Heart right ventricle (tissue), 16 donors: Measurements from ENCODE around the gene ZNF232. TPM values are rescaled to one million over a fixed set of nuclear protein-coding genes. Genes with fewer than 3 reads are reported as not detected.
"Not testable (repeated sequence)": the region's sequence is repeated elsewhere in the genome, so short reads cannot be mapped to it uniquely, and the experiment has no call there.

Experiments used
- ATAC-seq, 8 donors: fragments of 200-7000 bp; cut with Tn5 transposase; one replicate each; pipeline ENCODE4 v1.9.1; 2020; ENCODE audit warnings: mild to moderate bottlenecking in 8 of 8, moderate library complexity in 8 of 8, moderate number of reproducible peaks in 1 of 8
- DNase-seq, 2 donors: peaks; one replicate each; pipeline ENCODE4 v3.0.0-alpha.2; 2020
- H3K27ac ChIP-seq, 10 donors: fragments of 200-600 bp; sonication (generic) in 2 of 10; one replicate each; pipeline versions ENCODE4 v1.5.0 to v1.8.0; 2020 to 2022; ENCODE audit warnings: mild to moderate bottlenecking in 3 of 10
- H3K27me3 ChIP-seq, 7 donors: fragments of 200-600 bp; one replicate each; pipeline ENCODE4 v1.8.0; 2021 to 2022; ENCODE audit warnings: mild to moderate bottlenecking in 2 of 7
- H3K36me3 ChIP-seq, 9 donors: fragments of 200-600 bp; sonication (generic) in 1 of 9; one replicate each; pipeline versions ENCODE4 v1.5.0 to v1.8.0; 2020 to 2022; ENCODE audit warnings: mild to moderate bottlenecking in 2 of 9
- H3K4me1 ChIP-seq, 9 donors: fragments of 200-600 bp; sonication (generic) in 1 of 9; one replicate each; pipeline versions ENCODE4 v1.5.0 to v1.8.0; 2020 to 2022; ENCODE audit warnings: mild to moderate bottlenecking in 4 of 9
- H3K4me3 ChIP-seq, 10 donors: fragments of 200-600 bp; sonication (generic) in 2 of 10; one replicate each; pipeline versions ENCODE4 v1.5.0 to v1.8.0; 2020 to 2022; ENCODE audit warnings: mild to moderate bottlenecking in 7 of 10, moderate library complexity in 2 of 10
- H3K9me3 ChIP-seq, 11 donors: fragments of 200-600 bp in 10 of 11; sonication (generic) in 2 of 11; one replicate each; pipeline versions ENCODE4 v1.5.0 to v1.8.0; 2013 to 2022; ENCODE audit warnings: mild to moderate bottlenecking in 2 of 11, control low read depth in 1 of 11, moderate library complexity in 1 of 11
- CTCF ChIP-seq, 9 donors: fragments of 200-600 bp; sonication (generic) in 2 of 9; IDR thresholded peaks; one replicate each; pipeline versions ENCODE4 v1.5.0 to v1.8.0; 2021 to 2022; ENCODE audit warnings: antibody characterized with exemption in 9 of 9, mild to moderate bottlenecking in 5 of 9, moderate library complexity in 1 of 9
- WGBS, 2 donors: extraction: QIAGEN DNeasy Blood & Tissue Kit; methylation state at CpG; one replicate each; pipeline ENCODE4 v1.1.7; 2013; ENCODE audit warnings: inconsistent platforms in 1 of 2; 5-methylcytosine and 5-hydroxymethylcytosine counted together
- intact Hi-C, 10 donors: fragments of 100-400 bp; cut with DNase I; formaldehyde crosslinking; loops; one replicate each; pipeline versions ENCODE4 v1.11.1 to v1.14.2; 2022
- polyA plus RNA-seq, 2 donors: library from polyadenylated mRNA; stranded (reverse); fragments of 200-250 nt; gene quantifications; one replicate each; pipeline ENCODE4 v1.2.3, GENCODE V29; 2013
- total RNA-seq, 10 donors: library from RNA; stranded (reverse); fragmentation: NEBNext Ultra II Directional in 3 of 10; extraction: Animal tissue kit (Norgen Biotek cat#: 25700) in 3 of 10; gene quantifications; one replicate each; pipeline versions ENCODE4 v1.2.1 to v1.2.4, GENCODE V29; 2021 to 2023
- donor health status: Arrhythmogenic right ventricular cardiomyopathy.
- donor health status: ischemic (EF 13 %, LVEDD 7.1; RV severe dilation, severe dysfunction).
- donor health status: healthy with polysubstance abuse.
- donor health status: DM: no; HTN: yes; CAD: no.
- donor health status: DM: no; HTN: no; CAD: no.
- donor health status: ischemic (EF 25% LVEDD 6.9; RV normal size, moderate dysfunction).
- donor health status: ischemic (EF 25% LVEDD 5.7; RV mildly dilated, moderate dysfunction).
- donor health status: healthy.
- donor health status: DM: yes; HTN: yes; CAD: no.
- donor health status: Ischemic cardiomyopathy.
- donor health status: ischemic (EF 35%, LVEDD 5.7; RV mildly dilated, moderate dysfunction).
- donor health status: nonischemic (EF 11% LVEDD 7.7; RV severe dilation, severe dysfunction).
- donor health status: DM: yes; HTN: yes; CAD: no.
- donor health status: PGD.
- donor health status: ischemic (EF 29% LVEDD 5.4; RV normal size, mild dysfunction).
- donor health status: nonischemic (EF 23%, LVEDD 6.1; RV moderate dilation, normal function).

The ZNF232 gene
- total and polyA plus RNA-seq, 12 donors = 2.1 to 5.8 (median 4.2) TPM

- intact Hi-C loops = loop anchor here in 2 of 10 donors (5.0 to 10.0 kb wide), 2 partner anchors 90 to 92 kb away; no protein-coding TSS in a partner anchor
- DNase-seq (no peak), ATAC-seq (no peak)
- no peak overlapping the region for H3K4me3 ChIP-seq
- H3K4me1 ChIP-seq = peaks cover 0 to 11% (median 5%) of the 10 kb centered on the region in 9 donors
- H3K27ac ChIP-seq = no peak overlapping the region
- WGBS, 2 donors = 97 to 98% methylated on average over 6 of the region's 6 CpGs
- H3K36me3 ChIP-seq = peaks cover 12 to 76% (median 55%) of the 10 kb centered on the region in 9 donors
- TF ChIP-seq CTCF (IDR thresholded peaks at IDR 0.05) = no peak
- peaks cover 0 to 9% (median 0%) of the 10 kb centered on the region in 7 donors for H3K27me3 ChIP-seq
- H3K9me3 ChIP-seq = peaks cover 13 to 100% (median 91%) of the 10 kb centered on the region in 11 donors
Observed at GRCh38 chr17:5092218-5093010, 19.3 kb downstream of the ZNF232 start.

GRCh38 chr17:5080591-5080990 lies 31.1 kb downstream of the ZNF232 start:
- Histone ChIP-seq H3K4me1 (peaks cover 2 to 39% (median 18%) of the 10 kb centered on the region in 9 donors), H3K27ac (no peak overlapping the region), H3K27me3 (no peaks in the 10 kb centered on the region), H3K9me3 (peaks cover 0 to 35% (median 10%) of the 10 kb centered on the region in 11 donors), H3K4me3 (no peak overlapping the region), H3K36me3 (peaks cover 0 to 28% (median 10%) of the 10 kb centered on the region in 9 donors)
- ATAC-seq (no peak), DNase-seq (no peak)
- no peak for TF ChIP-seq CTCF (IDR thresholded peaks at IDR 0.05)
- 86 to 88% methylated on average over 3 of the region's 3 CpGs for WGBS, 2 donors
- intact Hi-C loops = no loop called here

- H3K4me3 ChIP-seq = peak within 1 kb of the TSS; percentile 62 to 91 (median 88)
- H3K4me1 ChIP-seq = peaks cover 2 to 39% (median 18%) of the 10 kb centered on the region in 9 donors
- no peaks in the 10 kb centered on the region for H3K27me3 ChIP-seq
- DNase-seq = peak; percentile 87 to 89
- H3K9me3 ChIP-seq = peaks cover 0 to 15% (median 0%) of the 10 kb centered on the region in 11 donors
- intact Hi-C loops = no loop called here
- 1% methylated on average over 75 of the region's 75 CpGs for WGBS, 2 donors
- ATAC-seq = peak; percentile 93 to 98 (median 97)
- TF ChIP-seq CTCF (IDR thresholded peaks at IDR 0.05) = peak in 2 of 9 donors; percentile 8 to 13
- H3K27ac ChIP-seq = peak within 1 kb of the TSS; percentile 62 to 94 (median 90)
- H3K36me3 ChIP-seq = peaks cover 0 to 10% (median 0%) of the 10 kb centered on the region in 9 donors
Observed at GRCh38 chr17:5078106-5079028, 33.3 kb downstream of the ZNF232 start, which contains the start of gene ZFP3. Gene ZFP3 (plus strand): TSS chr17:5078467. CDS start chr17:5091505, 13,038 bp downstream.

GRCh38 chr17:5077781-5078105 lies 33.9 kb downstream of the ZNF232 start:
- Histone ChIP-seq H3K4me1 (peaks cover 2 to 39% (median 18%) of the 10 kb centered on the region in 9 donors), H3K36me3 (peaks cover 0 to 7% (median 0%) of the 10 kb centered on the region in 9 donors), H3K27ac (peak overlapping the region; percentile 62 to 94 (median 90)), H3K27me3 (no peaks in the 10 kb centered on the region), H3K9me3 (peaks cover 0 to 9% (median 0%) of the 10 kb centered on the region in 11 donors), H3K4me3 (peak overlapping the region; percentile 62 to 91 (median 88))
- DNase-seq = no peak
- WGBS, 2 donors = 10 to 12% methylated on average over 14 of the region's 14 CpGs
- intact Hi-C loops = no loop called here
- peak in 7 of 8 donors; percentile 21 to 59 (median 39) for ATAC-seq
- TF ChIP-seq CTCF (IDR thresholded peaks at IDR 0.05) = no peak

- ATAC-seq = peak in 1 of 8 donors; percentile 3
Observed at GRCh38 chr17:5077275-5077674, 34.4 kb downstream of the ZNF232 start.

GRCh38 chr17:5075472-5075871 lies 36.2 kb downstream of the ZNF232 start:
- DNase-seq, H3K27ac ChIP-seq, H3K9me3 ChIP-seq, ATAC-seq, intact Hi-C loops, H3K27me3 ChIP-seq, H3K36me3 ChIP-seq, H3K4me3 ChIP-seq: not testable (repeated sequence)
- WGBS, 2 donors = 89 to 93% methylated on average over 4 of the region's 5 CpGs
- peaks cover 2 to 30% (median 18%) of the 10 kb centered on the region in 9 donors for H3K4me1 ChIP-seq

More at GRCh38 chr17:5077275-5077674, 34.4 kb downstream of the ZNF232 start:
- WGBS, 2 donors = 97 to 98% methylated on average over 24 of the region's 24 CpGs
- H3K27me3 ChIP-seq, DNase-seq, intact Hi-C loops, H3K9me3 ChIP-seq, H3K36me3 ChIP-seq: not testable (repeated sequence)
- peaks cover 2 to 39% (median 18%) of the 10 kb centered on the region in 9 donors for H3K4me1 ChIP-seq
- H3K4me3 ChIP-seq = peak overlapping the region in 8 of 10 donors; percentile 62 to 91 (median 88)
- peak overlapping the region in 7 of 10 donors; percentile 79 to 94 (median 91) for H3K27ac ChIP-seq
